Measurements from ENCODE around the gene SNPH.
A peak's percentile ranks its signal among the peaks of the same experiment; 100 is the strongest.

The SNPH gene

GRCh38 chr20:1320902-1321653 is 55.0 kb downstream of the SNPH start:
- peak overlapping the region; percentile 27 for H3K23ac ChIP-seq (ENCODE audit: low read depth, low read length, poor library complexity)
- no CpG with 5 or more reads among the region's 17 CpGs for WGBS, 2 donors (ENCODE audit: extremely low coverage in 2 of 2, insufficient read length in 2 of 2, insufficient replicate concordance in 1 of 2)
- H2AFZ ChIP-seq (ENCODE audit: low read length), result no peak overlapping the region

GRCh38 chr20:1321654-1321939 is 55.5 kb downstream of the SNPH start:
- H2BK5ac ChIP-seq (ENCODE audit: low read length), result no peak overlapping the region
- WGBS, 2 donors (ENCODE audit: extremely low coverage in 2 of 2, insufficient read length in 2 of 2, insufficient replicate concordance in 1 of 2), result no CpG with 5 or more reads among the region's 4 CpGs
- H3K4ac ChIP-seq (ENCODE audit: low read length), result no peak overlapping the region
- H2BK120ac ChIP-seq (ENCODE audit: low read depth, low read length), result no peak overlapping the region
- no peak overlapping the region for H3K4me3 ChIP-seq (ENCODE audit: low read length in 2 of 2)
- no peak overlapping the region for H3K4me2 ChIP-seq (ENCODE audit: insufficient read depth, low read length, poor library complexity, severe bottlenecking)
- H3K27me3 ChIP-seq (ENCODE audit: control insufficient read depth in 3 of 3, insufficient read depth in 3 of 3, low read depth in 1 of 3, low read length in 3 of 3), result no peaks in the 10 kb centered on the region
- H3K79me1 ChIP-seq (ENCODE audit: low read depth, low read length), result peaks cover 6% of the 10 kb centered on the region
- no peak overlapping the region for H2BK12ac ChIP-seq (ENCODE audit: low read length)
- no peak overlapping the region for H2AK5ac ChIP-seq (ENCODE audit: low read depth, low read length)
- H2BK15ac ChIP-seq (ENCODE audit: low read length), result no peak overlapping the region
- H3K14ac ChIP-seq (ENCODE audit: low read length), result no peak overlapping the region
- H3K9me3 ChIP-seq (replicated peaks in 1 of 2; ENCODE audit: control insufficient read depth in 2 of 2, insufficient read depth in 1 of 2, low read depth in 1 of 2, low read length in 2 of 2), result no peaks in the 10 kb centered on the region
- H4K8ac ChIP-seq (ENCODE audit: low read depth, low read length), result no peak overlapping the region
- no peak overlapping the region for H3K9ac ChIP-seq (ENCODE audit: low read depth, low read length, poor library complexity)
- peaks cover 9 to 17% of the 10 kb centered on the region in 2 donors for H3K4me1 ChIP-seq (ENCODE audit: control insufficient read depth in 2 of 2, insufficient read depth in 1 of 2, low read depth in 1 of 2, low read length in 2 of 2)
- no peak for DNase-seq (ENCODE audit: low spot score)
- H3K36me3 ChIP-seq (replicated peaks in 1 of 2; ENCODE audit: control insufficient read depth in 2 of 2, insufficient read depth in 2 of 2, low read length in 2 of 2), result no peaks in the 10 kb centered on the region
- H3K23ac ChIP-seq (ENCODE audit: low read depth, low read length, poor library complexity), result peak overlapping the region; percentile 27
- H3K27ac ChIP-seq (replicated peaks; ENCODE audit: low read length), result no peak overlapping the region
- H2AFZ ChIP-seq (ENCODE audit: low read length), result no peak overlapping the region
- H3K18ac ChIP-seq (ENCODE audit: low read length), result no peak overlapping the region
- no peak overlapping the region for H4K91ac ChIP-seq (ENCODE audit: low read depth, low read length, poor library complexity)

More at GRCh38 chr20:1320902-1321653, 55.0 kb downstream of the SNPH start:
- H3K18ac ChIP-seq (ENCODE audit: low read length), result no peak overlapping the region
- no peak overlapping the region for H3K4ac ChIP-seq (ENCODE audit: low read length)
- no peak overlapping the region for H3K4me3 ChIP-seq (ENCODE audit: low read length in 2 of 2)
- H3K4me2 ChIP-seq (ENCODE audit: insufficient read depth, low read length, poor library complexity, severe bottlenecking), result no peak overlapping the region
- no peak overlapping the region for H3K27ac ChIP-seq (replicated peaks; ENCODE audit: low read length)
- no peaks in the 10 kb centered on the region for H3K36me3 ChIP-seq (replicated peaks in 1 of 2; ENCODE audit: control insufficient read depth in 2 of 2, insufficient read depth in 2 of 2, low read length in 2 of 2)
- H2AK5ac ChIP-seq (ENCODE audit: low read depth, low read length), result peak overlapping the region; percentile 10
- H3K14ac ChIP-seq (ENCODE audit: low read length), result peak overlapping the region; percentile 42
- H3K79me1 ChIP-seq (ENCODE audit: low read depth, low read length), result peaks cover 5% of the 10 kb centered on the region
- no peak overlapping the region for H3K9ac ChIP-seq (ENCODE audit: low read depth, low read length, poor library complexity)
- H4K8ac ChIP-seq (ENCODE audit: low read depth, low read length), result no peak overlapping the region
- H2BK15ac ChIP-seq (ENCODE audit: low read length), result no peak overlapping the region
- no peak overlapping the region for H2BK120ac ChIP-seq (ENCODE audit: low read depth, low read length)
- H2BK12ac ChIP-seq (ENCODE audit: low read length), result no peak overlapping the region
- H2BK5ac ChIP-seq (ENCODE audit: low read length), result no peak overlapping the region
- DNase-seq (ENCODE audit: low spot score), result no peak
- H4K91ac ChIP-seq (ENCODE audit: low read depth, low read length, poor library complexity), result no peak overlapping the region
- H3K27me3 ChIP-seq (ENCODE audit: control insufficient read depth in 3 of 3, insufficient read depth in 3 of 3, low read depth in 1 of 3, low read length in 3 of 3), result no peaks in the 10 kb centered on the region
- H3K9me3 ChIP-seq (replicated peaks in 1 of 2; ENCODE audit: control insufficient read depth in 2 of 2, insufficient read depth in 1 of 2, low read depth in 1 of 2, low read length in 2 of 2), result no peaks in the 10 kb centered on the region
- H3K4me1 ChIP-seq (ENCODE audit: control insufficient read depth in 2 of 2, insufficient read depth in 1 of 2, low read depth in 1 of 2, low read length in 2 of 2), result peaks cover 5 to 12% of the 10 kb centered on the region in 2 donors

- Histone ChIP-seq H2BK5ac (ENCODE audit: low read length) (no peak overlapping the region), H3K4ac (ENCODE audit: low read length) (no peak overlapping the region), H3K36me3 (replicated peaks in 1 of 2; ENCODE audit: control insufficient read depth in 2 of 2, insufficient read depth in 2 of 2, low read length in 2 of 2) (peaks cover 0 to 3% of the 10 kb centered on the region in 2 donors), H3K27me3 (ENCODE audit: control insufficient read depth in 3 of 3, insufficient read depth in 3 of 3, low read depth in 1 of 3, low read length in 3 of 3) (no peaks in the 10 kb centered on the region), H2BK12ac (ENCODE audit: low read length) (no peak overlapping the region), H3K14ac (ENCODE audit: low read length) (no peak overlapping the region), H2AFZ (ENCODE audit: low read length) (peak overlapping the region; percentile 63), H3K9ac (ENCODE audit: low read depth, low read length, poor library complexity) (no peak overlapping the region), H3K4me2 (ENCODE audit: insufficient read depth, low read length, poor library complexity, severe bottlenecking) (no peak overlapping the region), H3K4me3 (ENCODE audit: low read length in 2 of 2) (no peak overlapping the region), H2BK15ac (ENCODE audit: low read length) (no peak overlapping the region), H2AK5ac (ENCODE audit: low read depth, low read length) (no peak overlapping the region), H4K91ac (ENCODE audit: low read depth, low read length, poor library complexity) (no peak overlapping the region), H3K4me1 (ENCODE audit: control insufficient read depth in 2 of 2, insufficient read depth in 1 of 2, low read depth in 1 of 2, low read length in 2 of 2) (peaks cover 11 to 24% of the 10 kb centered on the region in 2 donors), H3K18ac (ENCODE audit: low read length) (no peak overlapping the region), H3K23ac (ENCODE audit: low read depth, low read length, poor library complexity) (no peak overlapping the region), H3K79me1 (ENCODE audit: low read depth, low read length) (peaks cover 6% of the 10 kb centered on the region), H4K8ac (ENCODE audit: low read depth, low read length) (no peak overlapping the region), H3K27ac (replicated peaks; ENCODE audit: low read length) (no peak overlapping the region), H3K9me3 (replicated peaks in 1 of 2; ENCODE audit: control insufficient read depth in 2 of 2, insufficient read depth in 1 of 2, low read depth in 1 of 2, low read length in 2 of 2) (no peaks in the 10 kb centered on the region), H2BK120ac (ENCODE audit: low read depth, low read length) (no peak overlapping the region)
- no CpG with 5 or more reads among the region's 11 CpGs for WGBS, 2 donors (ENCODE audit: extremely low coverage in 2 of 2, insufficient read length in 2 of 2, insufficient replicate concordance in 1 of 2)
- DNase-seq (ENCODE audit: low spot score), result no peak
These were observed 56.6 kb downstream of the SNPH start for GRCh38 chr20:1322511-1323245.

GRCh38 chr20:1323256-1323655 is 57.2 kb downstream of the SNPH start:
- Histone ChIP-seq H2BK120ac (ENCODE audit: low read depth, low read length) (no peak overlapping the region), H3K4me3 (ENCODE audit: low read length in 2 of 2) (no peak overlapping the region), H3K4ac (ENCODE audit: low read length) (no peak overlapping the region), H3K27me3 (ENCODE audit: control insufficient read depth in 3 of 3, insufficient read depth in 3 of 3, low read depth in 1 of 3, low read length in 3 of 3) (no peaks in the 10 kb centered on the region), H3K4me2 (ENCODE audit: insufficient read depth, low read length, poor library complexity, severe bottlenecking) (no peak overlapping the region), H3K36me3 (replicated peaks in 1 of 2; ENCODE audit: control insufficient read depth in 2 of 2, insufficient read depth in 2 of 2, low read length in 2 of 2) (peaks cover 2 to 3% of the 10 kb centered on the region in 2 donors), H4K8ac (ENCODE audit: low read depth, low read length) (no peak overlapping the region), H2BK15ac (ENCODE audit: low read length) (no peak overlapping the region), H3K79me1 (ENCODE audit: low read depth, low read length) (peaks cover 6% of the 10 kb centered on the region), H3K23ac (ENCODE audit: low read depth, low read length, poor library complexity) (no peak overlapping the region), H3K27ac (replicated peaks; ENCODE audit: low read length) (no peak overlapping the region), H2AK5ac (ENCODE audit: low read depth, low read length) (no peak overlapping the region), H4K91ac (ENCODE audit: low read depth, low read length, poor library complexity) (no peak overlapping the region), H3K14ac (ENCODE audit: low read length) (no peak overlapping the region), H3K9me3 (replicated peaks in 1 of 2; ENCODE audit: control insufficient read depth in 2 of 2, insufficient read depth in 1 of 2, low read depth in 1 of 2, low read length in 2 of 2) (no peaks in the 10 kb centered on the region), H2BK12ac (ENCODE audit: low read length) (no peak overlapping the region), H2AFZ (ENCODE audit: low read length) (peak overlapping the region; percentile 63), H3K4me1 (ENCODE audit: control insufficient read depth in 2 of 2, insufficient read depth in 1 of 2, low read depth in 1 of 2, low read length in 2 of 2) (peaks cover 13 to 20% of the 10 kb centered on the region in 2 donors), H2BK5ac (ENCODE audit: low read length) (no peak overlapping the region), H3K9ac (ENCODE audit: low read depth, low read length, poor library complexity) (no peak overlapping the region), H3K18ac (ENCODE audit: low read length) (no peak overlapping the region)
- WGBS, 2 donors (ENCODE audit: extremely low coverage in 2 of 2, insufficient read length in 2 of 2, insufficient replicate concordance in 1 of 2), result no CpG with 5 or more reads among the region's 6 CpGs
- no peak for DNase-seq (ENCODE audit: low spot score)
